GM12892 (cell line): ENCODE measurements around the gene NUCB1.

Experiments
- POLR2A ChIP-seq: IDR thresholded peaks from 2 replicates; pipeline ENCODE4 v1.6.1; 2011; ENCODE audit warnings: low read depth, low read length, control low read depth
- POLR2AphosphoS5 ChIP-seq: IDR thresholded peaks from 2 replicates; pipeline ENCODE4 v1.6.1; 2011; ENCODE audit warnings: low read depth, low read length, control low read depth

DNA sequence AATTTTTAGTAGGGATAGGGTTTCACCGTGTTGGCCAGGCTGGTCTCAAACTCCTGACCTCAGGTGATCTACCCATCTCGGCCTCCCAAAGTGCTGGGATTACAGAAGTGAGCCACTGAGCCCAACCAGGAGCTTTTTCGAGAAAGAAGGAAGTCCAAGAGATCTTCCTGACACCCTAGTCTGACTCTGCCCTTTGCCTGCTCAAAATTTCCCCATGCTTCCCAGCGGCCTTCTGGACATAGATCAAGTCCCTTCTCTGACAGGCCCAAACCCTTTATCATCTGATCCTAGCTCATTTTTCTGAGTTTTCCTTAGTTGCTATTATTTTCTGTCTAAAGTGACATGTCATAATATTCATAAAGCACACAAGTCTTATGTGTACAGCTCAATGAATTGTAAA lies 53.0 kb downstream of the NUCB1 start:
- TF ChIP-seq POLR2A (no peak), POLR2AphosphoS5 (no peak)
